PC-9 (cell line): Measurements from ENCODE around the gene KLHL26. TPM values are rescaled to one million over a fixed set of nuclear protein-coding genes. Genes with fewer than 3 reads are reported as not detected.

ENCODE experiments used
- BruUV-seq: library from RNA; stranded (reverse); fragments of 400-500 nt; replicated peaks from 2 replicates; lab custom pipeline; 2021; lab: Mats Ljungman, UMichigan
- CTCF ChIA-PET: fragments of 300-600 bp; sonication (Branson Sonifier 250); formaldehyde crosslinking; loops from one replicate; lab custom pipeline; 2022; ENCODE audit warnings: antibody characterized with exemption; lab: Charles Lee
- POLR2A ChIA-PET: fragments of 300-600 bp; sonication (Branson Sonifier 250); formaldehyde crosslinking; loops from one replicate; lab custom pipeline; 2022; ENCODE audit warnings: antibody characterized with exemption; ENCODE audit not compliant: unreplicated experiment; lab: Charles Lee
- DNase-seq, 2 experiments: peaks; one replicate each; pipeline versions ENCODE4 v3.0.0 to v3.0.0-alpha.2; 2015 to 2022; ENCODE audit warnings: mixed read lengths in 1 of 2
- H2AFZ ChIP-seq: fragments of 200-600 bp; sonication (generic); 2 replicates; pipeline ENCODE4 v1.8.1; 2017; ENCODE audit warnings: antibody characterized with exemption
- H3F3A ChIP-seq: fragments of 200-600 bp; sonication (generic); 2 replicates; pipeline ENCODE4 v1.8.1; 2017; ENCODE audit warnings: antibody characterized with exemption, mild to moderate bottlenecking, low read depth; ENCODE audit not compliant: insufficient read depth
- H3K27ac ChIP-seq: fragments of 200-600 bp; sonication (generic); 2 replicates; pipeline ENCODE4 v1.6.1; 2016; ENCODE audit warnings: mixed run types
- H3K27me3 ChIP-seq: fragments of 200-600 bp; sonication (generic); 2 replicates; pipeline ENCODE4 v1.6.1; 2016; ENCODE audit warnings: low read depth, mixed run types; ENCODE audit not compliant: insufficient read depth
- H3K36me3 ChIP-seq: fragments of 200-600 bp; sonication (generic); 2 replicates; pipeline ENCODE4 v1.6.1; 2016; ENCODE audit warnings: low read depth, mixed run types
- H3K4me1 ChIP-seq: fragments of 200-600 bp; sonication (generic); replicated peaks from 2 replicates; pipeline ENCODE4 v1.6.1; 2016; ENCODE audit warnings: mixed run types; ENCODE audit not compliant: insufficient read depth
- H3K4me2 ChIP-seq: fragments of 200-600 bp; sonication (generic); 2 replicates; pipeline ENCODE4 v1.6.1; 2017; ENCODE audit warnings: mixed run types
- H3K4me3 ChIP-seq: fragments of 200-600 bp; sonication (generic); 2 replicates; pipeline ENCODE4 v1.6.1; 2016; ENCODE audit warnings: mixed run types
- H3K79me2 ChIP-seq: fragments of 200-600 bp; sonication (generic); 2 replicates; pipeline ENCODE4 v1.6.1; 2017; ENCODE audit warnings: low read depth, mixed run types
- H3K9me2 ChIP-seq: fragments of 200-600 bp; sonication (generic); 2 replicates; pipeline ENCODE4 v1.8.1; 2017; ENCODE audit warnings: mild to moderate bottlenecking; ENCODE audit not compliant: insufficient read depth
- H3K9me3 ChIP-seq: fragments of 200-600 bp; sonication (generic); 2 replicates; pipeline ENCODE4 v1.8.1; 2016; ENCODE audit warnings: low read depth; ENCODE audit not compliant: insufficient read depth
- H4K20me1 ChIP-seq: fragments of 200-600 bp; sonication (generic); 2 replicates; pipeline ENCODE4 v1.8.1; 2017; ENCODE audit not compliant: insufficient read depth
- CTCF ChIP-seq: fragments of 200-600 bp; sonication (generic); conservative IDR thresholded peaks from 2 replicates; pipeline ENCODE4 v1.6.1; 2017; ENCODE audit warnings: mixed run types, antibody characterized with exemption, mild to moderate bottlenecking, moderate library complexity
- EZH2 ChIP-seq: fragments of 200-600 bp; sonication (generic); IDR thresholded peaks from 2 replicates; pipeline ENCODE4 v1.8.0; 2017; ENCODE audit warnings: antibody characterized with exemption, low read depth
- intact Hi-C: fragments of 100-400 bp; cut with micrococcal nuclease; formaldehyde crosslinking; loops from one replicate; pipeline ENCODE4 v1.10.0; 2022; ENCODE audit not compliant: unreplicated experiment
- total RNA-seq: library from RNA; stranded (reverse); gene quantifications from 2 replicates; pipeline ENCODE4 v1.2.3, GENCODE V29; 2021

KLHL26 gene
- total RNA-seq, 1 experiment from 2014 or later, result 11.8 TPM

GRCh38 chr19:18604820-18605159, 32.0 kb upstream of the KLHL26 start:
- H2AFZ ChIP-seq, result no peak overlapping the region
- peaks cover 10% of the 10 kb centered on the region for H3K4me1 ChIP-seq
- intact Hi-C loops, result loop anchor here (10.0 kb wide), 1 partner anchor 160 kb away; no protein-coding TSS in a partner anchor
- DNase-seq, result no peak
- H4K20me1 ChIP-seq, result no peaks in the 10 kb centered on the region
- peaks cover 51% of the 10 kb centered on the region; the same call in 1 of the 2 replicates for H3F3A ChIP-seq
- BruUV-seq, result no TSS peak
- H3K27me3 ChIP-seq, result peaks cover 45% of the 10 kb centered on the region
- no peaks in the 10 kb centered on the region for H3K79me2 ChIP-seq
- TF ChIP-seq CTCF, result no peak
- no peak for TF ChIP-seq EZH2
- H3K27ac ChIP-seq, result no peak overlapping the region
- no peaks in the 10 kb centered on the region for H3K9me3 ChIP-seq
- H3K4me2 ChIP-seq, result no peak overlapping the region
- ChIA-PET CTCF (no interaction called here), POLR2A (no interaction called here)
- H3K36me3 ChIP-seq, result no peaks in the 10 kb centered on the region
- H3K4me3 ChIP-seq, result no peak overlapping the region
- no peaks in the 10 kb centered on the region for H3K9me2 ChIP-seq

DNA sequence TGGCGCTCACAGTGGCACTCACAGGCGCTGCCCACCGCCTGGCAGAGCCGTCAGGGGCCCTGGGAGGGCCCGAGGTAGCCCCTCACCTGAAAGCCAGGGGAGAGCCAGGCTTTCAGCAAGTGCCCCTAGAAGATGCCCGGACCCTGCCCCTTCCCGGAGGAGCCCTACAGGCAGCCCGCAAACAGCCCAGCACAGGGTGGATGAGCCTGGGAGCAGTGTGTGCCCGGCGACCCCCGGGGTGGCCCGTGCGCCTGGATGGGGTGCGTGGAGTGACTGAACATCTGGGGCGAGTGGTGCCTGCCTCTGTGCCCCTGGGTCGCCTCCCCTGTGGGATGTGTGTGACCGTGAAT, 31.7 kb upstream of the KLHL26 start:
- Histone ChIP-seq H3K79me2 (no peaks in the 10 kb centered on the region), H3K4me1 (peaks cover 14% of the 10 kb centered on the region), H3K27ac (no peak overlapping the region), H3K4me3 (no peak overlapping the region), H3K9me3 (no peaks in the 10 kb centered on the region), H3K4me2 (no peak overlapping the region), H3K27me3 (peaks cover 49% of the 10 kb centered on the region), H3K36me3 (no peaks in the 10 kb centered on the region), H3K9me2 (no peaks in the 10 kb centered on the region), H3F3A (peaks cover 55% of the 10 kb centered on the region; the same call in 1 of the 2 replicates), H2AFZ (no peak overlapping the region), H4K20me1 (no peaks in the 10 kb centered on the region)
- intact Hi-C loops, result loop anchor here (10.0 kb wide), 1 partner anchor 160 kb away; no protein-coding TSS in a partner anchor
- POLR2A ChIA-PET, result no interaction called here
- TF ChIP-seq EZH2, result no peak
- TF ChIP-seq CTCF, result no peak
- no peak for DNase-seq
- no TSS peak for BruUV-seq
- CTCF ChIA-PET, result no interaction called here

GRCh38 chr19:18605546-18606280, 31.1 kb upstream of the KLHL26 start:
- no peaks in the 10 kb centered on the region for H3K9me3 ChIP-seq
- no TSS peak for BruUV-seq
- POLR2A ChIA-PET, result interaction anchor here (0.5 kb wide), 1 partner anchor 126 kb away, joined by 19 read pairs; no protein-coding TSS in a partner anchor
- no peak overlapping the region for H3K27ac ChIP-seq
- peak overlapping the region; percentile 31; the same call in 1 of the 2 replicates for H3K4me2 ChIP-seq
- peaks cover 54% of the 10 kb centered on the region for H3K27me3 ChIP-seq
- H3K4me1 ChIP-seq, result peaks cover 19% of the 10 kb centered on the region
- no peak for TF ChIP-seq EZH2
- TF ChIP-seq CTCF, result no peak
- no peaks in the 10 kb centered on the region for H3K9me2 ChIP-seq
- no peak overlapping the region for H3K4me3 ChIP-seq
- H4K20me1 ChIP-seq, result no peaks in the 10 kb centered on the region
- no peaks in the 10 kb centered on the region for H3K79me2 ChIP-seq
- intact Hi-C loops, result loop anchor here (10.0 kb wide), 1 partner anchor 159 kb away; no protein-coding TSS in a partner anchor
- no peak for DNase-seq
- H3F3A ChIP-seq, result peaks cover 55% of the 10 kb centered on the region; the same call in 1 of the 2 replicates
- no peak overlapping the region for H2AFZ ChIP-seq
- H3K36me3 ChIP-seq, result no peaks in the 10 kb centered on the region
- CTCF ChIA-PET, result no interaction called here
